Measurements from ENCODE around the gene RNF123. TPM values are rescaled to one million over a fixed set of nuclear protein-coding genes. Genes with fewer than 3 reads are reported as not detected.

Gene RNF123
- total RNA-seq, 1 experiment from 2014 or later: 40.6 TPM

DNA sequence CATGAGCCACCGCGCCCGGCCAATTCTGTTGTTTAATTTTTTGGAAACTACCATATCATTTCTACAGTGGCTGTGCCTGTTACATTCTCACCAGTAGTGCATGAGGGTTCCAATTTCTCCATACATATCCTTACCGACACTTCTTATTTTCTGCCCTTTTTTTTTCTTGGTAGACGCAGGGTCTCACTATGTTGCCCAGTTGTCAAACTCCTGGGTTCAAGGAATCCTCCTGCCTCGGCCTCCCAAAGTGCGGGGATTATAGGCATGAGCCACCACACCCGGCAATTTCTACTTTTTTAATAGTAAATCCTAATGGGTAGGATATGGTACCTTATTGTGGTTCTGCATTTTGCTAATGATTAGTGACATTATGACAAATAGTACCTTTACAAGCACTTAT, 20.5 kb downstream of the RNF123 start:
- Histone ChIP-seq H2AFZ (ENCODE audit: low read length) (no peak overlapping the region), H3K4me2 (ENCODE audit: insufficient read depth, insufficient read length, low read length) (no peak overlapping the region), H4K20me1 (ENCODE audit: control insufficient read depth, insufficient read depth, insufficient read length) (no peaks in the 10 kb centered on the region), H3K23ac (ENCODE audit: insufficient read length, low read depth, low read length) (no peak overlapping the region), H3K27ac (ENCODE audit: insufficient read length, low read depth, low read length) (no peak overlapping the region), H3K4me1 (ENCODE audit: insufficient read depth, low read length) (no peaks in the 10 kb centered on the region), H2AK5ac (ENCODE audit: insufficient read length, low read length) (no peak overlapping the region), H3K18ac (ENCODE audit: insufficient read length, low read depth, low read length) (no peak overlapping the region), H3K9me3 (ENCODE audit: control insufficient read depth, low read depth, low read length) (no peaks in the 10 kb centered on the region), H3K79me2 (ENCODE audit: insufficient read depth, low read length) (no peaks in the 10 kb centered on the region), H4K91ac (ENCODE audit: insufficient read length, low read depth, low read length) (no peak overlapping the region), H4K8ac (replicated peaks; ENCODE audit: insufficient read length, low read depth, low read length) (no peak overlapping the region), H3K4ac (ENCODE audit: low read depth, low read length) (no peak overlapping the region), H3K23me2 (ENCODE audit: insufficient read length, low read depth, low read length, poor library complexity, severe bottlenecking) (no peaks in the 10 kb centered on the region), H2BK5ac (ENCODE audit: insufficient read length, low read length) (no peak overlapping the region), H3K14ac (ENCODE audit: insufficient read depth, low read length) (no peak overlapping the region), H2BK120ac (ENCODE audit: low read depth, low read length, poor library complexity, severe bottlenecking) (no peak overlapping the region), H3K56ac (ENCODE audit: insufficient read length, low read depth, low read length) (no peak overlapping the region), H3T11ph (ENCODE audit: low read length) (no peak overlapping the region), H2BK20ac (ENCODE audit: low read depth, low read length, poor library complexity, severe bottlenecking) (no peak overlapping the region), H2BK15ac (ENCODE audit: low read depth, low read length) (no peak overlapping the region), H2BK12ac (ENCODE audit: insufficient read length, low read depth, low read length) (no peak overlapping the region), H3K27me3 (ENCODE audit: insufficient read depth, low read length) (no peaks in the 10 kb centered on the region), H3K9ac (ENCODE audit: extremely low read depth, insufficient read length, low read length) (no peak overlapping the region), H4K5ac (ENCODE audit: insufficient read length, low read depth, low read length) (no peak overlapping the region), H3K79me1 (ENCODE audit: insufficient read depth, low read depth, low read length, poor library complexity, severe bottlenecking) (no peaks in the 10 kb centered on the region)
- H3K9me3 Mint-ChIP-seq: no peaks in the 10 kb centered on the region
- peaks cover 0 to 11% (median 7%) of the 10 kb centered on the region in 3 experiments; a peak in 3 of 7 replicates for H3K36me3 Mint-ChIP-seq (ENCODE audit: insufficient read depth in 1 of 3, low read depth in 3 of 3)
- no peak overlapping the region; a peak in 1 of 5 replicates for H3K4me3 Mint-ChIP-seq
- H3K4me1 Mint-ChIP-seq: no peaks in the 10 kb centered on the region
- TF ChIP-seq, protein P1, sequence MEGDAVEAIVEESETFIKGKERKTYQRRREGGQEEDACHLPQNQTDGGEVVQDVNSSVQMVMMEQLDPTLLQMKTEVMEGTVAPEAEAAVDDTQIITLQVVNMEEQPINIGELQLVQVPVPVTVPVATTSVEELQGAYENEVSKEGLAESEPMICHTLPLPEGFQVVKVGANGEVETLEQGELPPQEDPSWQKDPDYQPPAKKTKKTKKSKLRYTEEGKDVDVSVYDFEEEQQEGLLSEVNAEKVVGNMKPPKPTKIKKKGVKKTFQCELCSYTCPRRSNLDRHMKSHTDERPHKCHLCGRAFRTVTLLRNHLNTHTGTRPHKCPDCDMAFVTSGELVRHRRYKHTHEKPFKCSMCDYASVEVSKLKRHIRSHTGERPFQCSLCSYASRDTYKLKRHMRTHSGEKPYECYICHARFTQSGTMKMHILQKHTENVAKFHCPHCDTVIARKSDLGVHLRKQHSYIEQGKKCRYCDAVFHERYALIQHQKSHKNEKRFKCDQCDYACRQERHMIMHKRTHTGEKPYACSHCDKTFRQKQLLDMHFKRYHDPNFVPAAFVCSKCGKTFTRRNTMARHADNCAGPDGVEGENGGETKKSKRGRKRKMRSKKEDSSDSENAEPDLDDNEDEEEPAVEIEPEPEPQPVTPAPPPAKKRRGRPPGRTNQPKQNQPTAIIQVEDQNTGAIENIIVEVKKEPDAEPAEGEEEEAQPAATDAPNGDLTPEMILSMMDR (conservative IDR thresholded peaks at IDR 0.05): no peak
- WGBS (ENCODE audit: extremely low coverage, insufficient read length, low lambda C conversion rate): no CpG with 5 or more reads among the region's 8 CpGs
- H3K27ac Mint-ChIP-seq: no peak overlapping the region
- DNase-seq: no peak
- no peaks in the 10 kb centered on the region; the same call in 1 of the 2 replicates for H3K27me3 Mint-ChIP-seq (ENCODE audit: low read depth)

Data from H9 (cell line).